Esophagus muscularis mucosa (tissue), 4 donors: ENCODE results near the gene RNF43. TPM values are rescaled to one million over a fixed set of nuclear protein-coding genes. Genes with fewer than 3 reads are reported as not detected.

Experiments used
- DNase-seq: peaks from one replicate; pipeline ENCODE4 v3.0.0-alpha.2; 2017; ENCODE audit errors: extremely low spot score
- H3K27ac ChIP-seq, 4 donors: fragments of 200-600 bp; sonication (generic); replicated peaks in 1 of 4; 1 replicate in 3 of 4; 2 replicates in 1 of 4; pipeline ENCODE4 v1.5.1; 2016 to 2019; ENCODE audit warnings: mild to moderate bottlenecking in 1 of 4
- H3K27me3 ChIP-seq, 4 donors: fragments of 200-600 bp; sonication (generic); one replicate each; pipeline versions ENCODE4 v1.5.1 to v1.6.0; 2016 to 2019
- H3K36me3 ChIP-seq, 4 donors: fragments of 200-600 bp; sonication (generic); one replicate each; pipeline ENCODE4 v1.5.1; 2016 to 2019
- H3K4me1 ChIP-seq, 4 donors: fragments of 200-600 bp; sonication (generic); one replicate each; pipeline ENCODE4 v1.5.1; 2016 to 2019
- H3K4me3 ChIP-seq, 4 donors: fragments of 200-600 bp; sonication (generic); 1 replicate in 2 of 4; 2 replicates in 2 of 4; pipeline ENCODE4 v1.5.1; 2016 to 2019; ENCODE audit warnings: mild to moderate bottlenecking in 4 of 4, moderate library complexity in 1 of 4
- H3K9me3 ChIP-seq, 4 donors: fragments of 200-600 bp; sonication (generic); 1 replicate in 3 of 4; 2 replicates in 1 of 4; pipeline ENCODE4 v1.5.1; 2016 to 2019
- EP300 ChIP-seq: sonication (generic); formaldehyde crosslinking; IDR thresholded peaks from one replicate; pipeline ENCODE4 v1.6.1; 2017; ENCODE audit warnings: antibody characterized with exemption
- POLR2A ChIP-seq: fragments of 450-650 bp; IDR thresholded peaks from one replicate; pipeline ENCODE4 v1.6.1; 2017; ENCODE audit warnings: antibody characterized with exemption, moderate library complexity, mild to moderate bottlenecking, low read depth
- POLR2AphosphoS5 ChIP-seq, 2 donors: sonication (generic); formaldehyde crosslinking; IDR thresholded peaks; one replicate each; pipeline ENCODE4 v1.6.1; 2017; ENCODE audit warnings: antibody characterized with exemption in 2 of 2
- WGBS: methylation state at CpG from one replicate; pipeline ENCODE4 v1.1.5; 2018; 5-methylcytosine and 5-hydroxymethylcytosine counted together
- intact Hi-C: fragments of 100-400 bp; cut with DNase I; formaldehyde crosslinking; loops from one replicate; pipeline ENCODE4 v1.15.1; 2023
- total RNA-seq, 4 donors: library from RNA; depleted of rRNA; stranded (reverse); fragments of >200 nt; gene quantifications; one replicate each; pipeline versions ENCODE4 v1.1.0 to v1.2.1, GENCODE V29; 2016
- TF ChIP-seq, protein P1 (sequence below), 3 experiments: fragments of 200-600 bp in 2 of 3; fragments of 450-650 bp in 1 of 3; sonication (generic) in 2 of 3; IDR thresholded peaks; one replicate each; pipeline ENCODE4 v1.5.1; 2017 to 2019; ENCODE audit warnings: antibody characterized with exemption in 3 of 3, mild to moderate bottlenecking in 2 of 3, moderate library complexity in 1 of 3

RNF43 gene
- total RNA-seq, 4 donors from 2014 or later, result under 0.01 to 0.26 (median 0.11) TPM; not detected in 1

DNA sequence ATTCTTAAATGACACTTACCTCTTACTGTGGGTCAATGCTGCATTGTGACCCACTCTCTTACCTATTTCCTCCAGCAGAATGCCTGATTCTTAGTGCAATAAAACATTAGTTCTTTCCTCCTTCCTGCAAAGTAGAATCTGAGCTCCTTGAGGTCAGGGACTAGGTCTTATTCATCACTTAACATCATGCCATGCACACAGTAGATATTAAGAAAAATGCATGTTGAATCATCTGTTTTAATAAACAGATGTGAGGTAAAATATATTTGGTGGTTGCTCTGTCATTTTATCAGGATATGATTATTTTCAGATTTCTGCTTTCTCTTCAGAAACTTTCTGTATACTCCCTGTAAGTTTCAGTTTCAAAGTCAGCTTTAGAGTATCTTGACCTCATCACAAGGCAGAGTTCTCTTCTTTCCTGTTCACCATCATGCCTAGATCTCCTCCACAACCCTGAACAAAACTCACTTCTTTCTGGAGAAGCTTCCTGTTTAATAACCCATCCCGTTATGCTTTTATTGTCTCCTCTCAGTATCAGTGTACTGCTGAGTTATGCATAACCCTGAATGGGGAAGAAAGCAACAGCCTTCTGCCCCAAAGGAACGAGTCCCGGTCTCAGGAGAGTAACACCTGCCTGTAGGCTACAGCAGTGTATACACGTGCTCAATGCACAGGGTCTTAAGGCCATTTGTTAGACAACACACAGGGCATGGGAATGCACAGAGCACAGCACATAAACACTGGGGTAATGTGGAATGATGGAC is 35.0 kb downstream of the RNF43 start:
- H3K27ac ChIP-seq, result no peak overlapping the region
- H3K4me1 ChIP-seq, result peaks cover 0 to 4% (median 0%) of the 10 kb centered on the region in 4 donors
- DNase-seq, result no peak
- H3K9me3 ChIP-seq, result no peaks in the 10 kb centered on the region
- intact Hi-C loops, result no loop called here
- TF ChIP-seq EP300, result no peak
- TF ChIP-seq, protein P1, sequence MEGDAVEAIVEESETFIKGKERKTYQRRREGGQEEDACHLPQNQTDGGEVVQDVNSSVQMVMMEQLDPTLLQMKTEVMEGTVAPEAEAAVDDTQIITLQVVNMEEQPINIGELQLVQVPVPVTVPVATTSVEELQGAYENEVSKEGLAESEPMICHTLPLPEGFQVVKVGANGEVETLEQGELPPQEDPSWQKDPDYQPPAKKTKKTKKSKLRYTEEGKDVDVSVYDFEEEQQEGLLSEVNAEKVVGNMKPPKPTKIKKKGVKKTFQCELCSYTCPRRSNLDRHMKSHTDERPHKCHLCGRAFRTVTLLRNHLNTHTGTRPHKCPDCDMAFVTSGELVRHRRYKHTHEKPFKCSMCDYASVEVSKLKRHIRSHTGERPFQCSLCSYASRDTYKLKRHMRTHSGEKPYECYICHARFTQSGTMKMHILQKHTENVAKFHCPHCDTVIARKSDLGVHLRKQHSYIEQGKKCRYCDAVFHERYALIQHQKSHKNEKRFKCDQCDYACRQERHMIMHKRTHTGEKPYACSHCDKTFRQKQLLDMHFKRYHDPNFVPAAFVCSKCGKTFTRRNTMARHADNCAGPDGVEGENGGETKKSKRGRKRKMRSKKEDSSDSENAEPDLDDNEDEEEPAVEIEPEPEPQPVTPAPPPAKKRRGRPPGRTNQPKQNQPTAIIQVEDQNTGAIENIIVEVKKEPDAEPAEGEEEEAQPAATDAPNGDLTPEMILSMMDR (IDR thresholded peaks at IDR 0.05), result no peak
- TF ChIP-seq POLR2A, result no peak
- no peak overlapping the region for H3K4me3 ChIP-seq
- 49% methylated on average over 4 of the region's 4 CpGs for WGBS
- H3K36me3 ChIP-seq, result no peaks in the 10 kb centered on the region
- H3K27me3 ChIP-seq, result no peaks in the 10 kb centered on the region

- H3K27me3 ChIP-seq, result no peaks in the 10 kb centered on the region
- no peaks in the 10 kb centered on the region for H3K9me3 ChIP-seq
- TF ChIP-seq POLR2AphosphoS5 (IDR thresholded peaks at IDR 0.05) (no peak), POLR2A (no peak), EP300 (no peak)
- TF ChIP-seq, protein P1 (IDR thresholded peaks at IDR 0.05), result no peak
- H3K4me3 ChIP-seq, result no peak overlapping the region
- WGBS, result 38% methylated on average over 3 of the region's 3 CpGs
- DNase-seq, result no peak
- no peak overlapping the region for H3K27ac ChIP-seq
- intact Hi-C loops, result no loop called here
- H3K4me1 ChIP-seq, result peaks cover 0 to 4% (median 0%) of the 10 kb centered on the region in 4 donors
- no peaks in the 10 kb centered on the region for H3K36me3 ChIP-seq
These were observed 36.0 kb downstream of the RNF43 start for GRCh38 chr17:58381124-58382035.

GRCh38 chr17:58380207-58381123 is 36.9 kb downstream of the RNF43 start:
- Histone ChIP-seq H3K9me3 (no peaks in the 10 kb centered on the region), H3K36me3 (no peaks in the 10 kb centered on the region), H3K27ac (no peak overlapping the region), H3K4me1 (peaks cover 0 to 4% (median 0%) of the 10 kb centered on the region in 4 donors), H3K27me3 (no peaks in the 10 kb centered on the region), H3K4me3 (no peak overlapping the region)
- TF ChIP-seq EP300 (no peak), POLR2A (no peak), POLR2AphosphoS5 (IDR thresholded peaks at IDR 0.05) (no peak)
- TF ChIP-seq, protein P1 (IDR thresholded peaks at IDR 0.05), result no peak
- 91% methylated on average over 5 of the region's 5 CpGs for WGBS
- intact Hi-C loops, result no loop called here
- no peak for DNase-seq

DNA sequence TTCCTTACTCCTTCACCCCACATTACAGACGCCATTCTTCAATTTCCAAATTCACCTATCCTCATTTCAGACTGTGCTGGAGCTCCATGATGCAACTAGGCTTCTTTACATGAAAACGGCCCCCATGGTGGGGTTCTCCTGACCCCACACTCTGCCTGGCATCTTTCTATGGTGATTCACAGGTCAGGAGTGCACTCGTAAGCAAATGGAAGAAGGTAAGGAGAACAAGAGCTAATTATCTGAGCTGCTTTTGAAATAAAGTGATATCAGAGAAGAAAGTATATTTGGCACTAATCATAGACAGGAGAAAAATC is 37.9 kb downstream of the RNF43 start:
- H3K27ac ChIP-seq, result no peak overlapping the region
- peaks cover 0 to 4% (median 0%) of the 10 kb centered on the region in 4 donors for H3K4me1 ChIP-seq
- H3K36me3 ChIP-seq, result no peaks in the 10 kb centered on the region
- 70% methylated on average over 3 of the region's 3 CpGs for WGBS
- H3K9me3 ChIP-seq, result no peaks in the 10 kb centered on the region
- intact Hi-C loops, result no loop called here
- no peak overlapping the region for H3K4me3 ChIP-seq
- no peaks in the 10 kb centered on the region for H3K27me3 ChIP-seq
- TF ChIP-seq, protein P1 (IDR thresholded peaks at IDR 0.05), result no peak
- no peak for TF ChIP-seq POLR2AphosphoS5 (IDR thresholded peaks at IDR 0.05)
- no peak for TF ChIP-seq POLR2A
- TF ChIP-seq EP300, result no peak
- DNase-seq, result no peak
